HG03095 (cell line): Measurements from ENCODE around the gene NOS1AP.
"Not testable (repeated sequence)": the region's sequence is repeated elsewhere in the genome, so short reads cannot be mapped to it uniquely, and the experiment has no call there.

ENCODE experiments used
- ATAC-seq: cut with Tn5 transposase; IDR thresholded peaks from one replicate; pipeline ENCODE4 v1.9.1; 2021; ENCODE audit warnings: moderate library complexity; ENCODE audit not compliant: unreplicated experiment

The NOS1AP gene

DNA sequence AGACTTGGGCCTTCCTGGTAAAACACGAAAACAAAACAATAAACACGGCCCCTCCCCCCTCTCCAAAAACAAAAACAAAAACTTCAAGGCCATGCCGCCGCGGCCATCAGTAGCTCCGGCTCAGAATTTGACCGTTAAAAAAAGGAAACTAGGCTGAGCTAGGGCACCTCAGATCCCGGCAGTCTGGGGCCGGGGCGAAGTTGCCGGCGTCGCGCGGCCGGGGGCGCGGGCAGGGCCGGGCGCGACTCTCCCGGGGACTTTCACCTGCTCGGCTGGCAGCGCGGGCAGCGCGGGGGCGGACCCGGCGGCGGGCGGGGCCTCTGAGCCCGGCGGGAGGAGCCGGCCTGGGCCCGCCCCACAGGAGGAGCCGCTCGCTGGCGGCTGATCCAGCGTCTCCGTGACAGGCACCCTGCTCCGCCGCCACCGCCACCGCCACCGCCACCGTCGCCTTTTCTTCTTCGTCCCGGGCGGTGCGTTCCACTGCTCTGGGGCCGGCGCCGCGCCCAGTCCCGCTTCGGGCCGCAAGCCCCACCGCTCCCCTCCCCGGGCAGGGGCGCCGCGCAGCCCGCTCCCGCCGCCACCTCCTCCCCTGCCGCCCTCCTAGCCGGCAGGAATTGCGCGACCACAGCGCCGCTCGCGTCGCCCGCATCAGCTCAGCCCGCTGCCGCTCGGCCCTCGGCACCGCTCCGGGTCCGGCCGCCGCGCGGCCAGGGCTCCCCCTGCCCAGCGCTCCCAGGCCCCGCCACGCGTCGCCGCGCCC, at the start of gene NOS1AP:
Gene NOS1AP (plus strand): TSS at position 358 of the 760 bp plus-strand sequence. CDS start 487 bp downstream, outside the sequence.
- peak; percentile 97 for ATAC-seq

DNA sequence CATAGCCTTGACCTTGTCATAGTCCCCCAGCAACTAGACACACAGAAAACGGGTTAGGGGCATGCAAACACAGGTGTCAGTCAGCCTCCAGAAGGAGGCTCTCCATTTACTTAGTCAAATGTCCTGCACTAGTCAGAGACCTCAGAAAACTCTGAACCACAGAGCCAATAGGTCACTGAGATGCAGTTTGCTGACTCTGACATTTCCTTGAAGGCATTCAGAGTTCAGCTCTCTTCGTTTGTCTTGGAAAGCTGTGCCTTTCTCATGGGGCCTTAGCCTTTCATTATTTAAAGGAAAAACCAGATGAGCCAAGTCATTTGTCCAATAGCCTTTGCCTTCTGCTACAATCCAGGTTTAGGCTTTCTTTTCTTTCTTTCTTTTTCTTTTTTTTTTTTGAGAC, 49.3 kb upstream of the NOS1AP start:
- no peak for ATAC-seq

DNA sequence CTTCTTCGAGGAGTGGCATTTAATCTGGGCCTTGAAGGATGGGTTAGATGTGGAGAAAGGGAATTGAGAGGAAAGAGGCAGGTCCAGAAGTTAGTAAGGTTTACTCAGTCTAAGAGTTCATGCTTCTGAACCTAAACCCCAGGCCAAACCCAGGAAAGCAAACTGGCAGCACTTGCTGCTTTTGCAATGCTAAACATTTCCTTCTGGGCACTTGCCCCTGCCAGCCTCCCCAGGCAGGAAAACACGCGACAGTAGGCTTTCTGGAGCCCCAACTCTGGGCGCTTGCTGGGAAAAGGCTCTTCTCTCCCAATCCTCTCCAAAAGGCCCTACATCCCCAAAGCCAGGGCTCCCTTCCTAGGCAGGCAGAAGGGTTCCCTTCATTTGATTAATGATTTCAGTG, 48.4 kb upstream of the NOS1AP start:
- ATAC-seq = no peak

DNA sequence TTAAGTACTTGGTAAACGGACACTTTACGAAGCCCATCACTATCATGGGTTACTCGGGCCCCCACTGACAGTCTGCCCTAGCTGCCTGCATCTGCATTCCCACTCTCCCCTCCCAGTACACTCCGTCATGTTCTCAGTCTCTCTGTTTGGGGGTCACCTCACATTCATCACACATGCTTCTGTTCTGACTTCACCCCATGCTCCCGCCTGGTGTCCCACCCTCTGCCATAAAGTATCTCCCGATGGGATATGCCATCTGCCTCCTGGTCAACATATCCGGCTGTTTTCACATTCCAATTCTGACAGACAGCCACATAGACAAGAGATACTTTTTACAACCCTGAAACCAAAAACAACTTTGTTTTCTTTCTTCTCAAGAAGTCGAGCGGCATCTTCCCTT, 46.9 kb upstream of the NOS1AP start:
- no peak for ATAC-seq

DNA sequence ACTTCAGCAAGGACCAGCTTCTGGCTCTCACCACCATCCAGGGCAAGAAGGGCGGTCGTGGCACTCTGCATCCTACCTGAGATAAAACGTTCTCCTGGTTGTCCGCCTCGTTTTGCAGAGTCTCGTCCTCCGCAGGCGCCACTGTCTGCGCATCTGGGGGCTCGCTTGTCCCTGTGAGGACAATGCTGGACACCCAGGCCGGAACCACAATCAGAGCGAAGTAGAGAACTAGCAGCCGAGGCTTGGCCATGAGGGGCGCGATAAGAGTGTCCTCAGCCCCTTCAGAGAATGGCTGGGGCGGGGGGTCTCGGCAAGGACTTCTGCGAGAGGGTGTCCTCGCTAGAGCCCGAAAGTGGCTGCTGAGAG, 46.3 kb upstream of the NOS1AP start:
- ATAC-seq = no peak

DNA sequence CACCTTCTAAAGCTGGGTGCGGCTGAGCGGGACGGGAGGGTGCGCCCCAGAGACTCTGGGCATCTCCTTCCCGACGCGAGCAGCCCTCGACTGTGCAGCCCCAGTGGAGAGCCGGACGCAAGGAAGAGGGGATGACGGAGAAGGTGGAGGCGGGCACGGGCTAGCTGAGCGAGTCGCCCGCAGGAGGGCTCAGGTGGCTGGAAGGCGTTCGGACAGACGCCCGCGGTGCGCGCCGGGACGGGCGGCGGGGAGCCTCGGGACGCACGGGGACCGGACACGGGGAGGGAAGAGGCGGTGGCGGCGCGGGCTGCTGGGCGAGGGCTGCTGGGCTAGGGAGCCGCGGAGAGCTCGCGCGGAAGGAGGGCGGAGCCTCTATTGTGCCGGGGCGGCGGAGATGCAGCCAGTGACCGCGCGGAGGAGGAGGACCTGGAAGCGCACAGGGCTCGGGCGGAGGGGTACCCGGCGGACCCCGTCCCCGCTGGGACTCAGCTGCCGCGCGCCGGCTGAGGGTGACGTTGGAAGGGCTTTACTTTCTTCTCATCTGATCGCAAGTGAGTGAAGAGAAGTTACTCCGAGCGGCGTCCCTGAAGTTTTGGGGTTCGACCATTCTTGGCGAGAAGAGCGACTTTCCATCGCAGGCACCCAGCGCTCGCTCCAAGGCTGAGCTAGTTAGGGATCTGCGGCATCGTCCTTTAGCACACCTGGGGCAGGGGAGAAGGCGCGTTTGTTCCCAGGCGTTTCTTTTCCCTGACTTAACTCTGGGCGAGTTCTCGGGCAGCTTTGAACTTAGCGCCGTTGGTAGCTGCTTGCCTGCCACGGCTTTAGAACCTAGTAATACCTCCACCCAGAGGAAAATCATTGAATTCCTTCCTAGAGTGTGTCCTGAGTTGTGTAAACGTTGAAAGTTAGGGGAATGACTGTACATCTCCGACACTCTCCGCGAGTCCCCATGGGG, 45.7 kb upstream of the NOS1AP start, which contains the start of gene OLFML2B:
Gene OLFML2B (minus strand): TSS at position 323 of the 955 bp plus-strand sequence. CDS start 439 bp downstream, outside the sequence.
- ATAC-seq = no peak

DNA sequence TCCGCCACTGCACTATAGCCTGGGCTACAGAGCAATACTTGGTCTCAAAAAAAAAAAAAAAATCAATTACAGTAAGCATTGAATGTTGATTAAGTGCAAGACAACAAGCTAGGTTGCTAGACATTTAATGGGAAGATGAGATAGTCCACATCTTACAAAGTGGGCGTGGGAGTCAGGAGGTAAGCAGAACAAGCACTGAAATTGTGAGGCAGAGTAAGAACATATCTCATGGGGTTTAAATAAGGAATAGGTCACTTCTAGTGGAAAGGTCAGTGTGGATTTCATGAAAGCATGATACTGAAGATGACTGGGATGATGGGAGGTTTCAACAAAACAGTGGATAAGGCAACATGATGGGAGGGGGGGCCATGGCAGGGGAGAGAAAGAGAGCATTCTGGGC, 44.0 kb upstream of the NOS1AP start:
- ATAC-seq = no peak

DNA sequence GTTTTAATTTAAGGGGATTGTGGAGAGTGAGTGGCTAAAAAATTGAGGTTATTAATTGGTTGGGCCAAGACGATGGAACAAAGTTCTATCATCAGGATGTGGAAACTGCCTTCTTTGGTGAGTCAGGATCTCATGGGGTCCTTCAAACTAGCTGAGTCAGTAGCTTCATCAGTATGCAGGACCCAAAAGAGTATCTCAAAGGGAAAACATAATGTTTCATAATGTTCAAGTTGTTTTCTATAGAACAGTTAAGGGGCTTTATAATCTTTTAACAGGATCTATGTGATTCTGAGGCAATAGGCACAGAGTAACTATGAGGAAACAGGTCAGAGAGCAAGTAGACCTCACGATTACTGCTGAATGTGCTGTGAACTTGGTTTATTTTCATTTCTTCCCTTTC, 42.6 kb upstream of the NOS1AP start:
- no peak for ATAC-seq

DNA sequence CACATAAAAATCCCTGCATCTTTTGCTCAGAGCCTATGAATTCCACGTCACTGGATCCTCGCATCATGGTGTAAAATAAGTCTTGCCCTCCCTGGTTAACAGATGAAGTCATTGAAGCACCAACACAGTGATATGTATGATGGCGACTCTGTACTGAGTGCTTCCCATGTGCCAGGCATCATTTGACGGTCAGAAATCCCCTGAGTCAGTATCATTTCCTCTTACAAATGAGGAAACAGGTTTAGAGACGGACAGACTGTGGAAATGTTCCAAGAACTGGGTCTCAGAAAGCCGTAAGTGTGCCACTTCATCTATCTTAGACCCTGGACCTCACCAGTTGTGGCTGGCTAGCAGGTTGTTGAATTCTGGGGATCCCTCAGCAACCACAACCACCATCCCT, 40.8 kb upstream of the NOS1AP start:
- ATAC-seq = no peak

DNA sequence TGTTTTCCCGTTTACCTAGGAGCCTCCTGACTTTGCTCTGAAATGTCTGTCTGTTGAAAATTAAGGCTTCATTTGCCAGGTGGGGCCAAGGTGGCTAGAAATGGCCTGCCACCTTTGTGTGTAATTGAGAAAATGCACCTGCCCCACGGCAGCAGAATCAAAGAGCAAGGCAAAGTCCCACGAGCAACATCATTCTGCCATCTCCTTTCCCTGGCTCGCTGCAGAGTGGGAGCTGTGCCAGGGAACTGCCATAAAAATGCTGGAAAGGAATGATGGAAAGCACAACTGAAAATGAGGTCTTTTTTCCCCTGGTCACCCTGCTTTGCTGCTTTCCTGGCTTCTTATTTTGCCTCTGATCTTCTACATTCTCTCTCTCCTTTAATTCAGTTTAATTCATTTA, 40.3 kb upstream of the NOS1AP start:
- no peak for ATAC-seq

DNA sequence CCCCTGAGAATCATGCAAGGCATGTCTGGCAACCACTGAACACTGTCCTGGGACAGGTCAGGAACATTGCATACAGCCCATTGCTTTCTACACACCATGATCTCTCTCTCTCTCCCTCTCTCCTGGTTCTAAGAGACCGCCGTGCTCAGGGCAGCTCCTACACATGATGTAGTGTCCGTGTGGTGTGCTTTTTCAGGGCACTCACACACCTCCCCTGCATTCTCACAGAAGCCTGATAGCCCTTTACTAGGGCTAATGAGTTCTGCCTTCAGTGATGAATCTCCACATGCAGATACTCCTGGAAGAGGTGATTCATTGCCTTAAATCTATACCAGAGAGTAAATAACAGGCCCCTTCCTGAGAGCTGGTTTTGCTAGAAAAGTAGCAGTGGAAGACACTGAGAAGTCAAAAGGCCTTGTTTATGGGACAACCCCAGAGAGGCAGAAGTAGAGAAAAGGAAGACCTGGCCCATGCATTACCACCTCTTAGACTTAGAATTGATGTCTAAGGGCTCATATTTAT, 38.7 kb upstream of the NOS1AP start:
- no peak for ATAC-seq

DNA sequence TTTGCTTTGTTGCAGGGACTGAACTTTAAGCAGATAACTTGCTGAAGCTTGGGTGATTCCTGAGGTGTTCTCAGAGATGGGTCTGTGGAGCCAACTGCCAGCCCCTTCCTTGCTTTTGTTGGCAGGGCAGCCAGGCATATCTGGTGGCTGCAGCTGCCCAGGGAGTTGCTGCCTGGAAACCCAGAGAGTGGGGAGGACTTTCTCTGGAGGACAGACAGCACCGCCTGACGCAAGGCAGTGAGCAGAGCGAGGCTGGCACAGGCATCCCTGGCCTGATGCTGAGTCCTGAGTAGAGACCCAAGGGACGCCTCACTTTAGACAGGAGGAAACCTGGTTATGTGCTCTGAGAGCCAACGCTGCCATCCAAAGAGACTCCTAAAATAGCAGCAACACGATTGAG, 36.1 kb upstream of the NOS1AP start:
- ATAC-seq = no peak

DNA sequence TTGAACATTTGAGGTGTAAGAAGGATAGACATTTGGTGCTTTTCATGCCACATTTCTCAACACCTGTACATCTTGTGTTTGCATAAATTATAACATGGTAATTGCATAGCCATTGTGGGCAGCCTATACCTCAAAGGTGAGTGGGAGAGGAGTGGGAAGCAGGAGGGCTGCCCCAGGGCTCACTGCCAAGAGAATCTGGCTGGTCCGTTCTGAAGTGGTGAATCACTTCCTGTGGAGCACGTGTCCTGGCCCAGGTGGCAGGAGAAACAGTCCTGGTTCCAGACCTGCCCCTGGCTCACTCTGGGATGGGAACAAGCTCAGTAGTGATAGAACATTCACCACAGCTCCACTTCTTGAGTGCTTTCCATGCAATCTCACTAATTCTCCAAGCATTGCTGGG, 34.2 kb upstream of the NOS1AP start:
- no peak for ATAC-seq

DNA sequence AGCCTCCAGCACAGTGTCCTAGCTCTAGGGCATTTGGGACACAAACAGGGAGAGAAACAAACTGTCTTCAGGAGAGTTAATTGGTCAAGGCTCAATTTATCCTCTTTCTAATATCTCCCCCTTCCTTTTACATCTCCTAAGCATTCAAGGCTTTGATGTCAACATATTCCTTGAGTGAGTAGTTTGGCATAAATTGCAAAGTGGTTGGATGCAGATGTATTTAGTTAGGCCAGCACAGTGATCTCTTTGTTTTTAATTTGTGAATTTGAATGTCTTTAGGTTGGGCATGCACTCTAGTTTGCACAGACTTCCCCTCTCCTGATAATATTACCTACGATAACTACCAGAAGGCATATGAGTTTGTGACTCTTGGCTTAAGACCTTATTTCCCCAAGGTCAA, 33.3 kb upstream of the NOS1AP start:
- no peak for ATAC-seq

DNA sequence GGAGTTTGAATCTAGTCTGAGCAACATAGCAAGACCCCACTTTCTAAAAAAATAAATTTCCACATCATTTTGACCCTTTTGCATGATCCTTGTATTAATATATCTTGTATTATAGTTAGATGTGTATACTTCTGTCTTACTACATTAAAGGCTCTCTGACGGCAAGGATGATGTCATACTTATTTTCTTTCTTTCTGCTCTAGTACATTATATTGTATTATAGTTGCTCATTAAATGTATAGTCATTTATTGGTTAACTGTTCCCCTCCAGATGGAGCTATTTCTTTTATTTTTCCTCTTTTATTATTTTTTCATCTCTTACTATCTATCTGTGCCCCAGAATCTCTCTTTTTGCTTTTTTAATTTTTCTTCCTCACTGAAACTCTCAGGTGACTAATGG, 30.9 kb upstream of the NOS1AP start:
- no peak for ATAC-seq

DNA sequence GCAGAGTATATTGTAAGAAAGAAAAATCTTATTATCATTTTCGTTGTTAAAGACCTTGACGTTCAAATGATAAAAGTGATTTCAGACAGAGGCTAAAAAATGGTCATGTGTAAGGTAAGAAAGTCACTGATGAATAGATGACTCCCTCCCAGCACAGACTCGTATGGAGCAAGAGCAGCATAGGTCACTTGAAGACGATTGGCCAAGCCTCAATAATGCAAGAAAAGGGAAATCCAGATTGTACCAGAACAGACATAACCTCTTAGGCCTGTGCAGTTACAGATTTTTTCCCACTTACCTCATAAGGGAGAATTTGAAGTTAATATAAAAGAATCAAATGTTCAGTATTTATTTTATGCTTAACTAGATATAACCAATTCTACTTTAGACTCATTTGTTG, 29.5 kb upstream of the NOS1AP start:
- no peak for ATAC-seq

DNA sequence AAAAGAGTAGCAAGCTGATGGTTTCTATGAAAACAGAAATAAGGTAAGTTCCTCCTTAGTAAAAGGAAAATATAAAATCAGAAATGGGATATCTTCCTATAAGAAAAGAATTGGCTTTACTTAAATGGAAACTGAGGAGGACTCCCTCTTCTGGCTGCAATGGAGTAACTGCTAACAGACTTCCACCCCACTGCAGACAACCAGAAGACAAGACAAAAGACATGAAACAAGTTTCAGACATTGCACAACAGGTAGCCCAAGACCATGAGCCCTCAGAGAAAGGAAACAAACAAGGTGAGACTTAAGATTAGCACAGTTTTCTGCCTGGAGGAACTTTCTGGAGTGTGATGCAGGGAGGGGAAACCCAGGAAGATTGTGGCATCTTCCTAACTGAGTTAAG, 28.8 kb upstream of the NOS1AP start:
- ATAC-seq = no peak

DNA sequence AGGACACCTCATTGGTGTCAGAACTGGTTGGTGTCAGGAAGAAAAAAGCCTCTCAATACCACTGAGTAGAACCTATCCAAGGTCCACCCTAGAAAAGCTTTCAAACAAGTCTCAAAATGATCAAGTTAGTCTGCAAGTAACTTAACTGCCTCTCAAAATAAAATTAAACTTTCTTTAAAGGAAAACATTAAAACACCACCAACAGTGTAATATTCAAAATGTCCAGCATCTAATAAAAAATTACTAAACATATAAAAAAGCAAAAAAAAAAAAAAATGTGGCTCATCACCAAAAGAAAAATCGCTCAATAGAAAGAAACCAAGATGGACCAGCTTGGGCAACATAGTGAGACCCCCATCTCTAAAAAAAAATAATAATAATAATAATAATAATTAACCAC, 27.1 kb upstream of the NOS1AP start:
- ATAC-seq = no peak

DNA sequence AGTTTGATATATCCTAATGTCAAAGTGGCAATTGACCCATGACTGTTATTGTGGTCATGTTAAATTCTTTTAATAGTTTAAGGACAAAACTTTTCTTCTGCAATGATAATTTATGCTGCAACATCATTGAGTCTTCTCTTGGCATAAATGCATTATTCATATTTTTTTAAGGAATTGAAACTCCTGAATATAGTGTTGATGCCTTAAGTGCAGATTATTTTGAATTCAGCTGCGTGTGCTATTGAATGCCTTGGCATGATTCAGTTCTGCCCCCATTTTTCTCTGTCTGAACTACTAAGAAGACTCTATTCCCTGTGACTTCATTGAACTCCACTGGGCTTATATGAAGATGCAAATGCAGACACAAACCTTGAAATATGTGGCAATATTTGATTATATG, 22.6 kb upstream of the NOS1AP start:
- no peak for ATAC-seq

DNA sequence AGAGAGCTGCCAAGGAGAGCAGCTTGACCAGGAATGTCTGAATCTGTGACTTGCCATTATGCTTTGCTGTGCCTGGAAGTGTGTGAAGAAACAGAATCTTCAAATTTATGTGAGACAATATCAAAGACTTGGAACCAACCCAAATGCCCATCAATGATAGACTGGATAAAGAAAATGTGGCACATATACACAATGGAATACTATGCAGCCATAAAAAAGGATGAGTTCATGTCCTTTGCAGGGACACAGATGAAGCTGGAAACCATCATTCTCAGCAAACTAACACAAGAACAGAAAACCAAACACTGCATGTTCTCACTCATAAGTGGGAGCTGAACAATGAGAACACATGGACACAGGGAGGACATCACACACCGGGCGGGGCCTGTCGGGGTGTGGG, 15.5 kb upstream of the NOS1AP start:
- not testable (repeated sequence) for ATAC-seq

DNA sequence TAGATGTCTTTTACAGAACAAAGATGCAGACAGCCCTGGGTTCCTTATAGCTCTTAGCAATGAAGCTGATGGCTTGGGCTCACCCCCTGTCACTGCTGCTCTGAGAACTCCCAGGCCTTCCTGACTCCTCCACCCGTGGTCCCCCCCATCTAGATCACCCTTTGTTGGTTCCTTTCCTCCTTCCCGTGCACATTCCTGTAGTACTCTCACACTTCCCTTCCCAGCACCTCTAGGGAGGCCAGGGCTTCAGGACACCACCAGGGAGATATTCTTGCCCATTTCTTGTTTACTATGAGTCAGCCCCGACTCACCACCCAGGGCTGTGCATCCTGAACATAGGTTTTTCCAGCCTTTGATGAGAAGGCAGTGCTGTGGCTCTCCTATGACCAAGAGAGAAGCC, 14.4 kb upstream of the NOS1AP start:
- ATAC-seq = no peak

DNA sequence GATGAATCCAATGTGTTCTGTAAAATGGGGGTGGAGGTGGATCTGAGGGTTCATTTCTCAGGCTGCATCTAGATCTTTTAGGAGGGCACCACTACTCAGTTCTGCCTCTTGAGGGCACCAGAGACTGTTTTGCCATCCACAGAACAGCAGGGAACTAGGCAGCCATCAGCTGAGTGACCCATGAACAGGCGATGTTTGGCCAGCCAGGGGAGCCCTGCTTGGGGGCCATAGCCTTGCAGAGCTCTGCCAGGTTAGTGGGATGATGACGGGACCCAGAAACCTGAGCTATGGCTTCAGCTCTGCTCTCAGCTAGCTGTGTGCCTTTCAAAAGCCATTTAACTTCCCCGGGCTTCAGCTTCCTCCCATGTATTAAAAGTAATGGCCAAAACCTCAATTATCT, 13.4 kb upstream of the NOS1AP start:
- ATAC-seq = no peak
